ENCODE measurements around the gene ENPP6.

ENPP6 gene

DNA sequence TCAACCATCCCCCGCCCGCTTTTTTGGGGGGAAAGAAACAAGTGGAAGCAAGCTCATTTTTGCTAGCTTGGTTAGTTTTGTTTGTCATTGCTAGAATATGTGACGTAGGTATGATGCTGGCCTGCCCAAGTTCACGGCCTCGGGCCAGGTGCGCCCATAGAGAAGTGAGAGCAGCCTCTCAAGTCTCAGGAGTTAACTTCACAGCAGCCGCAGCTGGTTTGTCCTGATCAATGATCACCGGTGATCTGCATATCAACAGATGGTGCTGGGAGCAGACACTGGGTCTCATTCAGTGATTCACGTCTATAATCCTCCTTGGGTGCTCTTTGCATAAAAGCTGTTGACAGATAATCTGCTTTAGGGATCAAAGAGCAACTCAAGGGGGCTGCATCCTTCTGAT is 50.1 kb downstream of the ENPP6 start:
- Histone ChIP-seq H3K4me1 (ENCODE audit: control insufficient read depth, insufficient read depth, low read length) (no peaks in the 10 kb centered on the region), H3K4me3 (ENCODE audit: low read depth, low read length) (no peak overlapping the region), H3K9me3 (ENCODE audit: control insufficient read depth, insufficient read depth, low read depth, low read length) (no peaks in the 10 kb centered on the region), H3K36me3 (ENCODE audit: control insufficient read depth in 2 of 2, insufficient read depth in 1 of 2, low read length in 2 of 2) (no peaks in the 10 kb centered on the region), H3K27ac (ENCODE audit: extremely low read depth, low read depth, low read length) (no peak overlapping the region)
- POLR2A ChIA-PET, result no interaction called here
- CTCF ChIA-PET, result interaction anchor here (0.6 to 2.2 kb wide), 10 partner anchors 9 to 1870 kb away, joined by 3 to 9 read pairs (median 3); no protein-coding TSS in a partner anchor
- TF ChIP-seq OVOL3 (tag by site-specific recombination; IDR thresholded peaks at IDR 0.05) (no peak), ZFP37 (tag by site-specific recombination; IDR thresholded peaks at IDR 0.05) (no peak), ZNF830 (tag by site-specific recombination; IDR thresholded peaks at IDR 0.05; ENCODE audit: low read depth) (no peak), ZNF548 (tag by site-specific recombination; IDR thresholded peaks at IDR 0.05) (no peak), ZNF292 (tag by site-specific recombination; IDR thresholded peaks at IDR 0.05; ENCODE audit: borderline replicate concordance, low read depth) (no peak), ZBTB48 (tag by site-specific recombination; IDR thresholded peaks at IDR 0.05) (no peak), SALL2 (tag by site-specific recombination; IDR thresholded peaks at IDR 0.05; ENCODE audit: borderline replicate concordance) (no peak), ZXDB (tag by site-specific recombination; IDR thresholded peaks at IDR 0.05) (no peak)
- TF ChIP-seq, protein P1, sequence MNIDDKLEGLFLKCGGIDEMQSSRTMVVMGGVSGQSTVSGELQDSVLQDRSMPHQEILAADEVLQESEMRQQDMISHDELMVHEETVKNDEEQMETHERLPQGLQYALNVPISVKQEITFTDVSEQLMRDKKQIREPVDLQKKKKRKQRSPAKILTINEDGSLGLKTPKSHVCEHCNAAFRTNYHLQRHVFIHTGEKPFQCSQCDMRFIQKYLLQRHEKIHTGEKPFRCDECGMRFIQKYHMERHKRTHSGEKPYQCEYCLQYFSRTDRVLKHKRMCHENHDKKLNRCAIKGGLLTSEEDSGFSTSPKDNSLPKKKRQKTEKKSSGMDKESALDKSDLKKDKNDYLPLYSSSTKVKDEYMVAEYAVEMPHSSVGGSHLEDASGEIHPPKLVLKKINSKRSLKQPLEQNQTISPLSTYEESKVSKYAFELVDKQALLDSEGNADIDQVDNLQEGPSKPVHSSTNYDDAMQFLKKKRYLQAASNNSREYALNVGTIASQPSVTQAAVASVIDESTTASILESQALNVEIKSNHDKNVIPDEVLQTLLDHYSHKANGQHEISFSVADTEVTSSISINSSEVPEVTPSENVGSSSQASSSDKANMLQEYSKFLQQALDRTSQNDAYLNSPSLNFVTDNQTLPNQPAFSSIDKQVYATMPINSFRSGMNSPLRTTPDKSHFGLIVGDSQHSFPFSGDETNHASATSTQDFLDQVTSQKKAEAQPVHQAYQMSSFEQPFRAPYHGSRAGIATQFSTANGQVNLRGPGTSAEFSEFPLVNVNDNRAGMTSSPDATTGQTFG (tag by site-specific recombination; IDR thresholded peaks at IDR 0.05; ENCODE audit: borderline replicate concordance), result no peak
- TF ChIP-seq, protein P2, sequence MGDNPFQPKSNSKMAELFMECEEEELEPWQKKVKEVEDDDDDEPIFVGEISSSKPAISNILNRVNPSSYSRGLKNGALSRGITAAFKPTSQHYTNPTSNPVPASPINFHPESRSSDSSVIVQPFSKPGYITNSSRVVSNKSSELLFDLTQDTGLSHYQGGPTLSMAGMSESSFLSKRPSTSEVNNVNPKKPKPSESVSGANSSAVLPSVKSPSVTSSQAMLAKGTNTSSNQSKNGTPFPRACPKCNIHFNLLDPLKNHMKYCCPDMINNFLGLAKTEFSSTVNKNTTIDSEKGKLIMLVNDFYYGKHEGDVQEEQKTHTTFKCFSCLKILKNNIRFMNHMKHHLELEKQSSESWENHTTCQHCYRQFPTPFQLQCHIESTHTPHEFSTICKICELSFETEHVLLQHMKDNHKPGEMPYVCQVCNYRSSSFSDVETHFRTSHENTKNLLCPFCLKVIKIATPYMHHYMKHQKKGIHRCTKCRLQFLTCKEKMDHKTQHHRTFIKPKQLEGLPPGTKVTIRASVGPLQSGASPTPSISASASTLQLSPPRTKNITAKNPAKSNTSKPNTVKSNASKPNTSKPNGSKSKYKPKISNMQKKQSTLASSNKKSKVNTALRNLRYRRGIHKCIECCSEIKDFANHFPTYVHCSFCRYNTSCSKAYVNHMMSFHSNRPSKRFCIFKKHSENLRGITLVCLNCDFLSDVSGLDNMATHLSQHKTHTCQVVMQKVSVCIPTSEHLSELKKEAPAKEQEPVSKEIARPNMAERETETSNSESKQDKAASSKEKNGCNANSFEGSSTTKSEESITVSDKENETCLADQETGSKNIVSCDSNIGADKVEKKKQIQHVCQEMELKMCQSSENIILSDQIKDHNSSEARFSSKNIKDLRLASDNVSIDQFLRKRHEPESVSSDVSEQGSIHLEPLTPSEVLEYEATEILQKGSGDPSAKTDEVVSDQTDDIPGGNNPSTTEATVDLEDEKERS (tag by site-specific recombination; IDR thresholded peaks at IDR 0.05), result no peak

DNA sequence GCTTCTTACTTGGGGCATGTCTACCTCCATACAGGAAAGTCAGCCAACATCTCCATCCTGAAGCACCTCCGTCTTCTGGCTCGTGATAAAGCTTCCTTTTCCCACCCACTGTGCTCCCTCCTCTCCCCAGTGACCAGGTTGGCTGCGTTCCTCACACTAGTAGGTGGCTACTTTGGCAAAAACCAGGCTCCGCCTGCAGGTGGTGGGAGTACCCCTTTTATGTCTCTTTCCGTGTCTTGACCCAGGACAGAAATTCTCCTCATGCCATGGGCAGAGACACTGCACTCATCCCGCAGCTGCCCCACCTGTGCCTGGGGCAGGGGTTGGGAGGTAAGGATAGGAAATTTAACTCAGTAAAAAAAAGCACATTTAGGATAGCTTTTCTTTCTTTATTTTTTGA is 50.9 kb downstream of the ENPP6 start:
- TF ChIP-seq ZNF791 (tag by site-specific recombination; IDR thresholded peaks at IDR 0.05) (no peak), ZNF596 (tag by site-specific recombination; IDR thresholded peaks at IDR 0.05) (no peak), ZSCAN23 (tag by site-specific recombination; IDR thresholded peaks at IDR 0.05) (no peak), ZFP3 (tag by site-specific recombination; IDR thresholded peaks at IDR 0.05; ENCODE audit: low read depth) (no peak), ZNF654 (tag by site-specific recombination; IDR thresholded peaks at IDR 0.05; ENCODE audit: low read depth) (no peak), WT1 (tag by site-specific recombination; IDR thresholded peaks at IDR 0.05) (no peak), ZNF626 (tag by site-specific recombination; IDR thresholded peaks at IDR 0.05) (no peak), ZNF423 (tag by site-specific recombination; IDR thresholded peaks at IDR 0.05) (no peak), ZFP37 (tag by site-specific recombination; IDR thresholded peaks at IDR 0.05) (no peak), ZNF548 (tag by site-specific recombination; IDR thresholded peaks at IDR 0.05) (no peak)
- TF ChIP-seq, protein P3, sequence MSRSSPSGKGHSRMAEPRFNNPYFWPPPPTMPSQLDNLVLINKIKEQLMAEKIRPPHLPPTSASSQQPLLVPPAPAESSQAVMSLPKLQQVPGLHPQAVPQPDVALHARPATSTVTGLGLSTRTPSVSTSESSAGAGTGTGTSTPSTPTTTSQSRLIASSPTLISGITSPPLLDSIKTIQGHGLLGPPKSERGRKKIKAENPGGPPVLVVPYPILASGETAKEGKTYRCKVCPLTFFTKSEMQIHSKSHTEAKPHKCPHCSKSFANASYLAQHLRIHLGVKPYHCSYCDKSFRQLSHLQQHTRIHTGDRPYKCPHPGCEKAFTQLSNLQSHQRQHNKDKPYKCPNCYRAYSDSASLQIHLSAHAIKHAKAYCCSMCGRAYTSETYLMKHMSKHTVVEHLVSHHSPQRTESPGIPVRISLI (tag by site-specific recombination; IDR thresholded peaks at IDR 0.05), result no peak
- TF ChIP-seq, protein P4, sequence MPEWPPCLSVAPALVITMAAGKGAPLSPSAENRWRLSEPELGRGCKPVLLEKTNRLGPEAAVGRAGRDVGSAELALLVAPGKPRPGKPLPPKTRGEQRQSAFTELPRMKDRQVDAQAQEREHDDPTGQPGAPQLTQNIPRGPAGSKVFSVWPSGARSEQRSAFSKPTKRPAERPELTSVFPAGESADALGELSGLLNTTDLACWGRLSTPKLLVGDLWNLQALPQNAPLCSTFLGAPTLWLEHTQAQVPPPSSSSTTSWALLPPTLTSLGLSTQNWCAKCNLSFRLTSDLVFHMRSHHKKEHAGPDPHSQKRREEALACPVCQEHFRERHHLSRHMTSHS (tag by site-specific recombination; IDR thresholded peaks at IDR 0.05), result no peak
- TF ChIP-seq, protein P5, sequence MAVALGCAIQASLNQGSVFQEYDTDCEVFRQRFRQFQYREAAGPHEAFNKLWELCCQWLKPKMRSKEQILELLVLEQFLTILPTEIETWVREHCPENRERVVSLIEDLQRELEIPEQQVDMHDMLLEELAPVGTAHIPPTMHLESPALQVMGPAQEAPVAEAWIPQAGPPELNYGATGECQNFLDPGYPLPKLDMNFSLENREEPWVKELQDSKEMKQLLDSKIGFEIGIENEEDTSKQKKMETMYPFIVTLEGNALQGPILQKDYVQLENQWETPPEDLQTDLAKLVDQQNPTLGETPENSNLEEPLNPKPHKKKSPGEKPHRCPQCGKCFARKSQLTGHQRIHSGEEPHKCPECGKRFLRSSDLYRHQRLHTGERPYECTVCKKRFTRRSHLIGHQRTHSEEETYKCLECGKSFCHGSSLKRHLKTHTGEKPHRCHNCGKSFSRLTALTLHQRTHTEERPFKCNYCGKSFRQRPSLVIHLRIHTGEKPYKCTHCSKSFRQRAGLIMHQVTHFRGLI (tag by site-specific recombination; IDR thresholded peaks at IDR 0.05), result no peak
- ChIA-PET CTCF (interaction anchor here (0.5 to 2.2 kb wide), 6 partner anchors 8 to 349 kb away, joined by 3 to 9 read pairs (median 4); no protein-coding TSS in a partner anchor), POLR2A (no interaction called here)
- H3K4me1 ChIP-seq (ENCODE audit: control insufficient read depth, insufficient read depth, low read length), result no peaks in the 10 kb centered on the region
- no peak overlapping the region for H3K4me3 ChIP-seq (ENCODE audit: low read depth, low read length)
- no peak overlapping the region for H3K27ac ChIP-seq (ENCODE audit: extremely low read depth, low read depth, low read length)
- H3K36me3 ChIP-seq (ENCODE audit: control insufficient read depth in 2 of 2, insufficient read depth in 1 of 2, low read length in 2 of 2), result no peaks in the 10 kb centered on the region
- H3K9me3 ChIP-seq (ENCODE audit: control insufficient read depth, insufficient read depth, low read depth, low read length), result no peaks in the 10 kb centered on the region

Measured in HEK293 (cell line).